HG02973 (cell line): ENCODE data around the gene LIPC.

ENCODE experiments used
- ATAC-seq: cut with Tn5 transposase; IDR thresholded peaks from one replicate; pipeline ENCODE4 v1.9.1; 2021; ENCODE audit warnings: moderate library complexity; ENCODE audit not compliant: unreplicated experiment

The LIPC gene

GRCh38 chr15:58530056-58530590 is 98.3 kb downstream of the LIPC start:
- ATAC-seq: no peak

- ATAC-seq: no peak
These were observed 100.3 kb downstream of the LIPC start for GRCh38 chr15:58532126-58532525.

- ATAC-seq: no peak
These were observed 102.8 kb downstream of the LIPC start for GRCh38 chr15:58534556-58534955.

- no peak for ATAC-seq
These were observed 103.5 kb downstream of the LIPC start for GRCh38 chr15:58535337-58535736.

- no peak for ATAC-seq
These were observed 104.1 kb downstream of the LIPC start for GRCh38 chr15:58535894-58536293.

GRCh38 chr15:58536414-58536813 is 104.6 kb downstream of the LIPC start:
- no peak for ATAC-seq

- no peak for ATAC-seq
These were observed 105.2 kb downstream of the LIPC start for GRCh38 chr15:58537033-58537432.

GRCh38 chr15:58538225-58538727 is 106.5 kb downstream of the LIPC start:
- no peak for ATAC-seq

- ATAC-seq: no peak
These were observed 107.1 kb downstream of the LIPC start for GRCh38 chr15:58538901-58539300.

GRCh38 chr15:58539548-58539947 is 107.8 kb downstream of the LIPC start:
- no peak for ATAC-seq

GRCh38 chr15:58541410-58542087 is 109.8 kb downstream of the LIPC start:
- ATAC-seq: no peak

- ATAC-seq: no peak
These were observed 112.0 kb downstream of the LIPC start for GRCh38 chr15:58543664-58544335.

- ATAC-seq: no peak
These were observed 113.0 kb downstream of the LIPC start for GRCh38 chr15:58544756-58545155.

- no peak for ATAC-seq
These were observed 113.7 kb downstream of the LIPC start for GRCh38 chr15:58545307-58546065.

- no peak for ATAC-seq
These were observed 114.3 kb downstream of the LIPC start for GRCh38 chr15:58546066-58546591.

GRCh38 chr15:58546635-58547627 is 115.1 kb downstream of the LIPC start:
- no peak for ATAC-seq

- ATAC-seq: no peak
These were observed 116.0 kb downstream of the LIPC start for GRCh38 chr15:58547628-58548307.

GRCh38 chr15:58548308-58549012 is 116.7 kb downstream of the LIPC start:
- no peak for ATAC-seq
